HEK293 (cell line): ENCODE measurements around the gene RPL19.

ENCODE experiments used
- CTCF ChIA-PET: fragments of 350-600 bp; formaldehyde crosslinking; extraction: SDS; loops from one replicate; lab custom pipeline; 2021; ENCODE audit warnings: antibody characterized with exemption; lab: Yijun Ruan, JAX
- POLR2A ChIA-PET: fragments of 300-600 bp; formaldehyde crosslinking; extraction: SDS; loops from one replicate; lab custom pipeline; 2020; ENCODE audit warnings: antibody characterized with exemption, inconsistent platforms; lab: Yijun Ruan, JAX
- H3K27ac ChIP-seq: fragments of 200-500 bp; sonication (Bioruptor generic); 2 replicates; pipeline ENCODE4 v1.5.1; 2014; ENCODE audit warnings: low read depth, low read length, control low read depth, inconsistent platforms; ENCODE audit errors: extremely low read depth
- H3K36me3 ChIP-seq, 2 experiments: fragments of 200-500 bp in 1 of 2; sonication (Bioruptor generic) in 1 of 2; 1 replicate in 1 of 2; 2 replicates in 1 of 2; pipeline ENCODE4 v1.5.1; 2014 to 2017; ENCODE audit warnings: inconsistent platforms in 2 of 2, low read length in 2 of 2; ENCODE audit not compliant: control insufficient read depth in 2 of 2, insufficient read depth in 1 of 2
- H3K4me1 ChIP-seq: fragments of 200-500 bp; sonication (Bioruptor generic); 2 replicates; pipeline ENCODE4 v1.5.1; 2014; ENCODE audit warnings: mild to moderate bottlenecking, low read length, inconsistent platforms; ENCODE audit not compliant: control insufficient read depth, insufficient read depth
- H3K4me3 ChIP-seq: 2 replicates; pipeline ENCODE4 v1.5.1; 2011; ENCODE audit warnings: low read depth, mild to moderate bottlenecking, control low read depth, low read length, moderate library complexity
- H3K9me3 ChIP-seq: fragments of 200-500 bp; sonication (Bioruptor generic); 2 replicates; pipeline ENCODE4 v1.5.1; 2014; ENCODE audit warnings: low read depth, low read length, inconsistent platforms; ENCODE audit not compliant: control insufficient read depth, insufficient read depth
- CTCF ChIP-seq: fragments of 450-650 bp; formaldehyde crosslinking; IDR thresholded peaks from 2 replicates; pipeline ENCODE4 v1.5.1; 2016; ENCODE audit warnings: missing biosample characterization, missing genetic modification characterization
- EGR2 ChIP-seq: fragments of 450-650 bp; formaldehyde crosslinking; IDR thresholded peaks from 2 replicates; pipeline ENCODE4 v1.5.1; 2016; ENCODE audit warnings: low read depth, missing biosample characterization, missing genetic modification characterization
- WT1 ChIP-seq: fragments of 450-650 bp; formaldehyde crosslinking; IDR thresholded peaks from 2 replicates; pipeline ENCODE4 v1.5.1; 2016; ENCODE audit warnings: missing biosample characterization, missing genetic modification characterization
- ZBTB11 ChIP-seq: fragments of 450-650 bp; formaldehyde crosslinking; conservative IDR thresholded peaks from 2 replicates; pipeline ENCODE4 v1.5.1; 2016; ENCODE audit warnings: low read depth, missing biosample characterization, missing genetic modification characterization
- ZBTB17 ChIP-seq: fragments of 450-650 bp; formaldehyde crosslinking; IDR thresholded peaks from 2 replicates; pipeline ENCODE4 v1.5.1; 2016; ENCODE audit warnings: missing biosample characterization, missing genetic modification characterization
- ZFHX2 ChIP-seq: fragments of 450-650 bp; formaldehyde crosslinking; conservative IDR thresholded peaks from 2 replicates; pipeline ENCODE4 v1.5.1; 2016; ENCODE audit warnings: missing biosample characterization, missing genetic modification characterization
- ZIC2 ChIP-seq: fragments of 450-650 bp; formaldehyde crosslinking; IDR thresholded peaks from 2 replicates; pipeline ENCODE4 v1.5.1; 2016; ENCODE audit warnings: missing biosample characterization, missing genetic modification characterization
- ZNF121 ChIP-seq: fragments of 450-650 bp; formaldehyde crosslinking; IDR thresholded peaks from 2 replicates; pipeline ENCODE4 v1.5.1; 2016; ENCODE audit warnings: missing biosample characterization, missing genetic modification characterization
- ZNF214 ChIP-seq: fragments of 450-650 bp; formaldehyde crosslinking; IDR thresholded peaks from 2 replicates; pipeline ENCODE4 v1.5.1; 2017; ENCODE audit warnings: missing biosample characterization, mild to moderate bottlenecking, missing genetic modification characterization, borderline replicate concordance
- ZNF335 ChIP-seq: fragments of 450-650 bp; formaldehyde crosslinking; conservative IDR thresholded peaks from 2 replicates; pipeline ENCODE4 v1.5.1; 2016; ENCODE audit warnings: missing biosample characterization, missing genetic modification characterization
- ZNF561 ChIP-seq: fragments of 450-650 bp; IDR thresholded peaks from 2 replicates; pipeline ENCODE4 v1.5.1; 2018; ENCODE audit warnings: missing biosample characterization, missing genetic modification characterization, borderline replicate concordance
- ZNF580 ChIP-seq: fragments of 450-650 bp; formaldehyde crosslinking; IDR thresholded peaks from 2 replicates; pipeline ENCODE4 v1.5.1; 2016; ENCODE audit warnings: missing biosample characterization, missing genetic modification characterization
- ZNF596 ChIP-seq: fragments of 450-650 bp; IDR thresholded peaks from 2 replicates; pipeline ENCODE4 v1.5.0; 2018; ENCODE audit warnings: missing biosample characterization, mild to moderate bottlenecking, missing genetic modification characterization, moderate library complexity
- ZNF600 ChIP-seq: fragments of 450-650 bp; formaldehyde crosslinking; IDR thresholded peaks from 2 replicates; pipeline ENCODE4 v1.5.1; 2016; ENCODE audit warnings: missing biosample characterization, missing genetic modification characterization
- ZNF626 ChIP-seq: fragments of 450-650 bp; sonication (Bioruptor Pico); formaldehyde crosslinking; IDR thresholded peaks from 2 replicates; pipeline ENCODE4 v1.5.1; 2018; ENCODE audit warnings: missing biosample characterization, missing genetic modification characterization, inconsistent platforms
- ZNF629 ChIP-seq: fragments of 450-650 bp; formaldehyde crosslinking; IDR thresholded peaks from 2 replicates; pipeline ENCODE4 v1.5.1; 2017; ENCODE audit warnings: missing biosample characterization, missing genetic modification characterization
- ZNF704 ChIP-seq: fragments of 450-650 bp; formaldehyde crosslinking; IDR thresholded peaks from 2 replicates; pipeline ENCODE4 v1.5.1; 2016; ENCODE audit warnings: missing biosample characterization, missing genetic modification characterization

The RPL19 gene

GRCh38 chr17:39212841-39213480 lies 12.9 kb downstream of the RPL19 start:
- POLR2A ChIA-PET: interaction anchor here (0.9 to 2.4 kb wide), 2 partner anchors 13 kb away, joined by 5 to 6 read pairs; partner anchors contain the start of genes RPL19 and STAC2
- CTCF ChIA-PET: interaction anchor here (0.6 to 18.9 kb wide), 2 partner anchors 10 to 27 kb away, joined by 3 to 733 read pairs; no protein-coding TSS in a partner anchor
- no peaks in the 10 kb centered on the region for H3K36me3 ChIP-seq
- H3K4me1 ChIP-seq: peaks cover 16% of the 10 kb centered on the region
- no peaks in the 10 kb centered on the region for H3K9me3 ChIP-seq
- H3K4me3 ChIP-seq: no peak overlapping the region
- TF ChIP-seq ZFHX2 (tag by site-specific recombination): peak; percentile 52
- TF ChIP-seq EGR2 (tag by site-specific recombination): peak; percentile 57
- TF ChIP-seq ZNF561: no peak
- TF ChIP-seq WT1 (tag by site-specific recombination): no peak
- H3K27ac ChIP-seq: no peak overlapping the region

GRCh38 chr17:39213852-39214251 lies 13.8 kb downstream of the RPL19 start:
- ChIA-PET POLR2A (interaction anchor here (0.8 to 2.4 kb wide), 3 partner anchors 9 to 14 kb away, joined by 3 to 10 read pairs (median 6); partner anchors contain the start of genes RPL19 and STAC2), CTCF (interaction anchor here (0.6 to 18.9 kb wide), 3 partner anchors 26 to 1089 kb away, joined by 3 to 733 read pairs (median 3); no protein-coding TSS in a partner anchor)
- H3K4me3 ChIP-seq: no peak overlapping the region
- 0 out of 2 replicates have a peak, but pooled peaks have one; percentile 28 for TF ChIP-seq ZNF121 (tag by site-specific recombination)
- no peak for TF ChIP-seq ZNF214 (tag by site-specific recombination)
- peak; percentile 65 for TF ChIP-seq ZNF600 (tag by site-specific recombination)
- peak; percentile 94 for TF ChIP-seq ZIC2 (tag by site-specific recombination)
- no peak for TF ChIP-seq ZNF561
- TF ChIP-seq ZNF629: no peak
- no peak for TF ChIP-seq ZNF596 (tag by site-specific recombination)
- no peak for TF ChIP-seq ZNF626
- no peak for TF ChIP-seq CTCF
- TF ChIP-seq ZBTB17 (tag by site-specific recombination): no peak
- peak; percentile 99 for TF ChIP-seq ZNF335 (tag by site-specific recombination)
- no peak for TF ChIP-seq ZBTB11 (tag by site-specific recombination)
- TF ChIP-seq ZNF704 (tag by site-specific recombination): no peak
- TF ChIP-seq ZNF580 (tag by site-specific recombination): no peak
- H3K9me3 ChIP-seq: no peaks in the 10 kb centered on the region
- H3K36me3 ChIP-seq: no peaks in the 10 kb centered on the region
- H3K27ac ChIP-seq: no peak overlapping the region
- peaks cover 14% of the 10 kb centered on the region for H3K4me1 ChIP-seq
